Measurements from ENCODE around the gene SUSD2. TPM values are rescaled to one million over a fixed set of nuclear protein-coding genes. Genes with fewer than 3 reads are reported as not detected.

Gene SUSD2
- total RNA-seq, 4 donors from 2014 or later, result 5.1 to 41.4 (median 29.0) TPM

- Histone ChIP-seq H3K9me3 (no peaks in the 10 kb centered on the region), H3K27me3 (no peaks in the 10 kb centered on the region), H3K4me3 (no peak overlapping the region), H3K36me3 (no peaks in the 10 kb centered on the region), H3K4me1 (peaks cover 35% of the 10 kb centered on the region), H3K27ac (no peak overlapping the region)
- TF ChIP-seq POLR2AphosphoS5 (IDR thresholded peaks at IDR 0.05) (no peak), POLR2A (IDR thresholded peaks at IDR 0.05) (no peak), CTCF (IDR thresholded peaks at IDR 0.05) (no peak), EP300 (IDR thresholded peaks at IDR 0.05) (no peak)
- 86% methylated on average over 23 of the region's 34 CpGs for WGBS
- no peak for DNase-seq (ENCODE audit: low spot score in 2 of 2)
Observed at GRCh38 chr22:24186892-24187670, 5.8 kb downstream of the SUSD2 start.

- TF ChIP-seq EP300 (IDR thresholded peaks at IDR 0.05), result no peak
- TF ChIP-seq CTCF (IDR thresholded peaks at IDR 0.05), result no peak
- TF ChIP-seq POLR2AphosphoS5 (IDR thresholded peaks at IDR 0.05), result no peak
- TF ChIP-seq POLR2A (IDR thresholded peaks at IDR 0.05), result no peak
- no peaks in the 10 kb centered on the region for H3K27me3 ChIP-seq
- WGBS, result 83% methylated on average over 7 of the region's 37 CpGs
- no peak overlapping the region for H3K27ac ChIP-seq
- H3K9me3 ChIP-seq, result no peaks in the 10 kb centered on the region
- no peak overlapping the region for H3K4me3 ChIP-seq
- no peaks in the 10 kb centered on the region for H3K36me3 ChIP-seq
- H3K4me1 ChIP-seq, result peaks cover 30% of the 10 kb centered on the region
- no peak for DNase-seq (ENCODE audit: low spot score in 2 of 2)
Observed at GRCh38 chr22:24187731-24188644, 6.7 kb downstream of the SUSD2 start.

- TF ChIP-seq POLR2AphosphoS5 (IDR thresholded peaks at IDR 0.05), result no peak
- no peak for TF ChIP-seq EP300 (IDR thresholded peaks at IDR 0.05)
- TF ChIP-seq CTCF (IDR thresholded peaks at IDR 0.05), result no peak
- TF ChIP-seq POLR2A (IDR thresholded peaks at IDR 0.05), result no peak
- Histone ChIP-seq H3K4me1 (peaks cover 23% of the 10 kb centered on the region), H3K9me3 (no peaks in the 10 kb centered on the region), H3K27ac (no peak overlapping the region), H3K4me3 (no peak overlapping the region), H3K36me3 (no peaks in the 10 kb centered on the region), H3K27me3 (no peaks in the 10 kb centered on the region)
- no peak for DNase-seq (ENCODE audit: low spot score in 2 of 2)
- WGBS, result 73% methylated on average over 17 of the region's 17 CpGs
Observed at GRCh38 chr22:24188705-24189248, 7.5 kb downstream of the SUSD2 start.

- TF ChIP-seq CTCF (IDR thresholded peaks at IDR 0.05) (peak; percentile 66 to 86), EP300 (IDR thresholded peaks at IDR 0.05) (no peak)
- Histone ChIP-seq H3K36me3 (no peaks in the 10 kb centered on the region), H3K4me1 (peaks cover 17% of the 10 kb centered on the region), H3K27ac (no peak overlapping the region), H3K27me3 (no peaks in the 10 kb centered on the region), H3K9me3 (no peaks in the 10 kb centered on the region), H3K4me3 (no peak overlapping the region)
- DNase-seq (ENCODE audit: low spot score in 2 of 2), result peak in 1 of 2 donors; percentile 84
- 26% methylated on average over 13 of the region's 23 CpGs for WGBS
Observed at GRCh38 chr22:24189249-24190158, 8.2 kb downstream of the SUSD2 start.

Data from suprapubic skin (tissue), 4 donors.